Adrenal gland (tissue), 5 donors: ENCODE measurements around the gene ELOB.

Experiments
- CTCF ChIP-seq, 6 experiments: fragments of 450-650 bp in 4 of 6; fragments of 200-600 bp in 2 of 6; sonication (generic) in 1 of 6; IDR thresholded peaks; 1 replicate in 5 of 6; 2 replicates in 1 of 6; pipeline versions ENCODE4 v1.5.1 to v1.8.0; 2016 to 2021; ENCODE audit warnings: antibody characterized with exemption in 6 of 6, mild to moderate bottlenecking in 2 of 6, moderate library complexity in 1 of 6
- POLR2A ChIP-seq, 2 donors: fragments of 450-650 bp; IDR thresholded peaks; one replicate each; pipeline ENCODE4 v1.6.1; 2017; ENCODE audit warnings: antibody characterized with exemption in 2 of 2, mild to moderate bottlenecking in 2 of 2, moderate library complexity in 1 of 2
- donor health status: DM: no; HTN: no; CAD: no.

GRCh38 chr16:2763173-2763572 is 13.9 kb downstream of the ELOB start:
- TF ChIP-seq POLR2A (IDR thresholded peaks at IDR 0.05) (no peak), CTCF (IDR thresholded peaks at IDR 0.05) (no peak)
